ENCODE measurements around the gene CD53.

DNA sequence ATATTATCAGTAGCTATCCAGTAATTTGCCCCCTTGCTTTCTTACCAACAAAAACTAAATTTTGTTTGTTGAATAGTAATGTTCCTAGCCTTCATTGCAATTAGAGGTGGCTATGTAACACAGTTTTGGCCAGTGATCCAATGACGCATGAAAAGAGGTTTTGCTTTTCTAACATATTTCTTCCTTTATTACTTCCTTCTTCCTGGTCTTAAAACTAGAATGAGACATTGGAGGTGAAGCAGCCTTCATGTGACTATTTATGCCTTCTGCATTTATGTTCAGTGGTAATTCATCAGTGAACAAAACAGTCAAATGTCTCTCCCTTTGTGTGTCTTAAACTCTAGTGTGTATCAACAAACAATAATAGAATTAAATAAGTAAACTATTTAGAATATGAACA, 55.2 kb downstream of the CD53 start:
- TF ChIP-seq, protein P1, sequence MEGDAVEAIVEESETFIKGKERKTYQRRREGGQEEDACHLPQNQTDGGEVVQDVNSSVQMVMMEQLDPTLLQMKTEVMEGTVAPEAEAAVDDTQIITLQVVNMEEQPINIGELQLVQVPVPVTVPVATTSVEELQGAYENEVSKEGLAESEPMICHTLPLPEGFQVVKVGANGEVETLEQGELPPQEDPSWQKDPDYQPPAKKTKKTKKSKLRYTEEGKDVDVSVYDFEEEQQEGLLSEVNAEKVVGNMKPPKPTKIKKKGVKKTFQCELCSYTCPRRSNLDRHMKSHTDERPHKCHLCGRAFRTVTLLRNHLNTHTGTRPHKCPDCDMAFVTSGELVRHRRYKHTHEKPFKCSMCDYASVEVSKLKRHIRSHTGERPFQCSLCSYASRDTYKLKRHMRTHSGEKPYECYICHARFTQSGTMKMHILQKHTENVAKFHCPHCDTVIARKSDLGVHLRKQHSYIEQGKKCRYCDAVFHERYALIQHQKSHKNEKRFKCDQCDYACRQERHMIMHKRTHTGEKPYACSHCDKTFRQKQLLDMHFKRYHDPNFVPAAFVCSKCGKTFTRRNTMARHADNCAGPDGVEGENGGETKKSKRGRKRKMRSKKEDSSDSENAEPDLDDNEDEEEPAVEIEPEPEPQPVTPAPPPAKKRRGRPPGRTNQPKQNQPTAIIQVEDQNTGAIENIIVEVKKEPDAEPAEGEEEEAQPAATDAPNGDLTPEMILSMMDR (IDR thresholded peaks at IDR 0.05), result no peak
- TF ChIP-seq POLR2A (IDR thresholded peaks at IDR 0.05), result no peak

Data from tibial nerve (tissue), 3 donors.